Raji (cell line): ENCODE results near the gene ZNF462.

Source experiments
- POLR2A ChIP-seq: IDR thresholded peaks from 2 replicates; pipeline ENCODE4 v1.6.1; 2011; ENCODE audit warnings: low read depth, low read length, control low read depth; ENCODE audit not compliant: insufficient read depth

Gene ZNF462

GRCh38 chr9:106958955-106959657 is 96.1 kb downstream of the ZNF462 start:
- TF ChIP-seq POLR2A, result no peak

- TF ChIP-seq POLR2A, result no peak
These were observed 97.3 kb downstream of the ZNF462 start for GRCh38 chr9:106960258-106960657.

DNA sequence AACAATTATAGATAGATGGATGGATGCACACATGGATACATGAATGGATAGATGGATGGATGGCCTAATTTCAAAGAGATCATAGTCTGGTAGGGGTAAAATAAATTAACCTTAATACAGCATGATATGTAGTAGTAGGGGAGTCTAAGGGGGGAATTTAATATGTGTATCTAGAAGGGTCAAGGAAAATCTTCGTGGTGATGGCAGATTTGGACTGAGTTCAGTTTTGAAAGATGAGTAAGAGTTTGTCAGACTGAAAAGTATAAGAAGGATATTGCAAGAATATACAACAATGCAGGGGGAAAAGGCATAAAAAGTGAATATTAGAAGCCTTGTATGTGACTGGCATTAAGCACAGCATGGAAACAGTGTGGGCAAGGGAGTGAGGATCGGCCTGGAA is 98.7 kb downstream of the ZNF462 start:
- TF ChIP-seq POLR2A, result no peak

- TF ChIP-seq POLR2A, result no peak
These were observed 99.2 kb downstream of the ZNF462 start for GRCh38 chr9:106962122-106962521.

GRCh38 chr9:106962615-106963363 is 99.8 kb downstream of the ZNF462 start:
- no peak for TF ChIP-seq POLR2A

DNA sequence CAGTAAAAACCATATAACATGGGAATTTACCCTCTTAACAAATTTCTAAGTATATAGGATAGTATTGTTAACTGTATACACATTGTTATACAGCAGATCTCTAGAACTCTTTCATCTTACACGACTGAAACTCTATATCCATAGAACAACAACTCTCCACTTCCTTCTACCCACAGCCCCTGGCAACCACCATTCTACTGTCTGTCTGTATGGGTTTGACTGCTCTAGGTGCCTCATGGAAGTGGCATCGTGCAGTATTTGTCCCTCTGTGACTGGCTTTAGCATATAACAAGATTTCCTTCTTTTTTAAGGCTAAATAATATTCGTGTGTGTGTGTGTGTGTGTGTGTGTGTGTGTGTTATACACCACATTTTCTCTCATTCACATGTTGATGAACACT is 100.7 kb downstream of the ZNF462 start:
- TF ChIP-seq POLR2A, result no peak

GRCh38 chr9:106964329-106964728 is 101.4 kb downstream of the ZNF462 start:
- no peak for TF ChIP-seq POLR2A

GRCh38 chr9:106964822-106965525 is 102.0 kb downstream of the ZNF462 start:
- no peak for TF ChIP-seq POLR2A

DNA sequence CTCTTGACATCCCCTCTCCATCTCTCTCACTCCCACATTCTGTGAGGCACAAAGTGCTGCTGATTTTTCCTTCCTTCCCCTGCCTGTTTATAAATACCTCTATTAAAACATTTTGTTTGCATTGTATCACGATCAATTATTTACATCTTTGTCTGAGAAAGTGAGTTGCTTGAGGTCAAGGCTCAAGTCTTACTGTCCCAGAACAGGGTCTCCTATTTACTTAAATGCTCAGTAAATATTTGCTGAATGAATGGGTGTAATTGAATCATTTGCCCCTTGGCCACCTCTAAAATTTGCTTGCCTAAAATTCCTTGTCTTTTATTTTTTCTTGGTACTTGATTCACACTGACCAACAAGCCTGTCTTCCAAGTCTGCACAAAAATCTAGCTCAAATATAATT is 103.5 kb downstream of the ZNF462 start:
- TF ChIP-seq POLR2A, result no peak

DNA sequence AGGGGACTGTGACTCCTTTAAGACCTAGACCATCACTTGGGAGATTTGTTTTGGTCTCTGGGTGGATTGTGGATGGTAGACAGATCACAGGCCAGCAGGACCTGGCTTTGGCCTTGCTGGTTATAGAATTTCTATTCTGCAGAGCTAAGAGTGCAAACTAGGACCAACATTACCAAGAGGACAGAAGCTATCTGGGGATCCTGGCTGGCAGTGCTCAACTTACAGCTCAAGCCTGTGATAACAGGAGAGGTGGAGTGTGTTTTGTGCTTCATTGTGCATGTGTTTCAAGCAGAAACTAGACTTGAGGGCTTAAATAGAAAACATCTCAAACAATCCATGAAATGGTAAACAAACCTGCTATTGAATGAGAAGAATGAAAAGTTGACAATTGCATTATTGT is 106.7 kb downstream of the ZNF462 start:
- TF ChIP-seq POLR2A, result no peak

DNA sequence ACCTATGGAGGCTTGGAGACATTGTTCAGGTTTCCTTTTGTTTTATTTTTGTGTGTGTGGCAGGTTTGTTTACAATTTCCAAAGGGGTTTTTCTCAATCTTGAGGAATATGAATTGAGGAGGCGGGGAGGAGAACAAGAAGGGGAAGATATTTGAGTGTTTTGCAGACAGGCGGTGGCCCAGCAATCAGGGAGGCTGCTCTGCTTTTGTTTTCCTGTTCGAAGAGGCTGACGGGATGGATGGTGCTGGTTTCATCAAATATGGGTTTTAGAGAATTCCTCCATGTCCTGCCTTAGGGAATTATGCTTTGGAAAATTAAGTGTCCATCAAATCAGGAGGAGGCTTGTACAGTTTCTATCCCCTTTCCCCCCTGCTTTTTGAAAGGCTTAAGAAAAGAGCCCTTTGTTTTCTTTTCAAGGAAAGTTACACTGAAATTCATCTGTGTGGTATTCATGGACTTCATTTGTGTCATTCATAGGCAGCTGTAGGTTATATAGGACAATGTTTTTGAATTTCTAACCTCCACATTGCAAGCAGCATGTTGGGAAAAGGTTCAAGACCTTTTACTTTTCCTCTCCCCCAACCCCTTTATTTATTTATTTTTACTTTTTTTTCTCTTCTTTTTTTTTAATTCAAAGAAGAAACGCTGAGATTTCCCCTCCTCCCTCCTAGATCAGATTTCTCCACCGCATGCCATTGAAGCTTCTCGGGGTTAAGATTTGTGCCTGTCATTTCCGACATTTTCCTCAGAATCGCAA is 107.4 kb downstream of the ZNF462 start:
- no peak for TF ChIP-seq POLR2A

- no peak for TF ChIP-seq POLR2A
These were observed 108.1 kb downstream of the ZNF462 start for GRCh38 chr9:106970976-106971457.

DNA sequence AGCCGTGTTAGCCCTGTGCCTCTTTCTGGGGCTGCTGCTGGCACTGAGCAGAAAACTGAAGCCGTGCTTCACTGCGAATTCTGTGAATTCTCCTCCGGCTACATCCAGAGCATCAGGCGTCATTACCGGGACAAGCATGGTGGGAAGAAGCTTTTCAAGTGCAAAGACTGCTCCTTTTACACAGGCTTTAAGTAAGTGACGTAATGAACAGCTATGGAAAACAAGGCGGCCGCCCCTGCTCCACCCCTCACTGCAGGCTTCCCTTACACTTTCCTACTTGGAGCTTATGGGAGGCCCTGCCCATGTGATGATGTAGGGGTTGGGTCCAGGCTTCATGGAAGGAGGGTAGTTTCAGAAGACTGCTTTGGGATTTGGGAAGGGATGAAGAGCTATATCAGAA is 109.1 kb downstream of the ZNF462 start:
- TF ChIP-seq POLR2A, result no peak

- no peak for TF ChIP-seq POLR2A
These were observed 111.4 kb downstream of the ZNF462 start for GRCh38 chr9:106974341-106974740.

GRCh38 chr9:106976772-106977171 is 113.8 kb downstream of the ZNF462 start:
- TF ChIP-seq POLR2A, result no peak
